ENCODE data around the gene EFHC1.
"Not testable (repeated sequence)": the region's sequence is repeated elsewhere in the genome, so short reads cannot be mapped to it uniquely, and the experiment has no call there.

Gene EFHC1

GRCh38 chr6:52376763-52377162 is 43.4 kb upstream of the EFHC1 start:
- no peak overlapping the region for H3K4me3 ChIP-seq (ENCODE audit: control insufficient read depth, low read depth, low read length)
- DNase-seq (ENCODE audit: low read depth): no peak
- TF ChIP-seq CTCF (conservative IDR thresholded peaks at IDR 0.05; ENCODE audit: control insufficient read depth, insufficient read depth, low read depth, low read length): no peak

GRCh38 chr6:52377538-52378221 is 42.5 kb upstream of the EFHC1 start:
- TF ChIP-seq CTCF (conservative IDR thresholded peaks at IDR 0.05; ENCODE audit: control insufficient read depth, insufficient read depth, low read depth, low read length): no peak
- H3K4me3 ChIP-seq (ENCODE audit: control insufficient read depth, low read depth, low read length): no peak overlapping the region
- DNase-seq (ENCODE audit: low read depth): no peak

GRCh38 chr6:52381249-52381648 is 38.9 kb upstream of the EFHC1 start:
- H3K4me3 ChIP-seq (ENCODE audit: control insufficient read depth, low read depth, low read length): no peak overlapping the region
- no peak for TF ChIP-seq CTCF (conservative IDR thresholded peaks at IDR 0.05; ENCODE audit: control insufficient read depth, insufficient read depth, low read depth, low read length)
- no peak for DNase-seq (ENCODE audit: low read depth)

GRCh38 chr6:52384145-52384766 is 35.9 kb upstream of the EFHC1 start:
- no peak for TF ChIP-seq CTCF (conservative IDR thresholded peaks at IDR 0.05; ENCODE audit: control insufficient read depth, insufficient read depth, low read depth, low read length)
- DNase-seq (ENCODE audit: low read depth): no peak
- no peak overlapping the region for H3K4me3 ChIP-seq (ENCODE audit: control insufficient read depth, low read depth, low read length)

GRCh38 chr6:52385074-52385473 is 35.1 kb upstream of the EFHC1 start:
- no peak for TF ChIP-seq CTCF (conservative IDR thresholded peaks at IDR 0.05; ENCODE audit: control insufficient read depth, insufficient read depth, low read depth, low read length)
- DNase-seq (ENCODE audit: low read depth): no peak

GRCh38 chr6:52388119-52388518 is 32.0 kb upstream of the EFHC1 start:
- not testable (repeated sequence) for DNase-seq (ENCODE audit: low read depth); H3K4me3 ChIP-seq (ENCODE audit: control insufficient read depth, low read depth, low read length)

More at GRCh38 chr6:52385074-52385473, 35.1 kb upstream of the EFHC1 start:
- H3K4me3 ChIP-seq (ENCODE audit: control insufficient read depth, low read depth, low read length): no peak overlapping the region

- TF ChIP-seq CTCF (conservative IDR thresholded peaks at IDR 0.05; ENCODE audit: control insufficient read depth, insufficient read depth, low read depth, low read length): no peak
- H3K4me3 ChIP-seq (ENCODE audit: control insufficient read depth, low read depth, low read length): no peak overlapping the region
- no peak for DNase-seq (ENCODE audit: low read depth)
These were observed 31.4 kb upstream of the EFHC1 start for GRCh38 chr6:52388790-52389189.
